Nephron (organoid): ENCODE data around the gene PTTG2.

ENCODE experiments used
- H3K27ac Mint-ChIP-seq, 3 experiments: 2 replicates each; pipeline ENCODE4 v1.8.0; 2020; ENCODE audit warnings: mixed read lengths in 3 of 3, mild to moderate bottlenecking in 2 of 3, moderate library complexity in 1 of 3
- H3K27me3 Mint-ChIP-seq: 2 replicates; pipeline ENCODE4 v1.8.0; 2021; ENCODE audit warnings: low read depth, mild to moderate bottlenecking, moderate library complexity, mixed read lengths
- H3K36me3 Mint-ChIP-seq: 2 replicates; pipeline ENCODE4 v1.8.0; 2020; ENCODE audit warnings: low read depth, mixed read lengths
- H3K4me1 Mint-ChIP-seq: 2 replicates; pipeline ENCODE4 v1.8.0; 2020; ENCODE audit warnings: mixed read lengths
- H3K4me3 Mint-ChIP-seq, 3 experiments: 2 replicates each; pipeline ENCODE4 v1.8.0; 2020; ENCODE audit warnings: mild to moderate bottlenecking in 3 of 3, mixed read lengths in 3 of 3, moderate library complexity in 2 of 3
- H3K9me3 Mint-ChIP-seq: 2 replicates; pipeline ENCODE4 v1.8.0; 2020; ENCODE audit warnings: mixed read lengths
- TF ChIP-seq, protein P1 (sequence below), 3 experiments: fragments of 200-600 bp; sonication (generic); IDR thresholded peaks; one replicate each; pipeline ENCODE4 v1.5.0; 2021; ENCODE audit warnings: antibody characterized with exemption in 3 of 3; ENCODE audit not compliant: unreplicated experiment in 3 of 3

Gene PTTG2

DNA sequence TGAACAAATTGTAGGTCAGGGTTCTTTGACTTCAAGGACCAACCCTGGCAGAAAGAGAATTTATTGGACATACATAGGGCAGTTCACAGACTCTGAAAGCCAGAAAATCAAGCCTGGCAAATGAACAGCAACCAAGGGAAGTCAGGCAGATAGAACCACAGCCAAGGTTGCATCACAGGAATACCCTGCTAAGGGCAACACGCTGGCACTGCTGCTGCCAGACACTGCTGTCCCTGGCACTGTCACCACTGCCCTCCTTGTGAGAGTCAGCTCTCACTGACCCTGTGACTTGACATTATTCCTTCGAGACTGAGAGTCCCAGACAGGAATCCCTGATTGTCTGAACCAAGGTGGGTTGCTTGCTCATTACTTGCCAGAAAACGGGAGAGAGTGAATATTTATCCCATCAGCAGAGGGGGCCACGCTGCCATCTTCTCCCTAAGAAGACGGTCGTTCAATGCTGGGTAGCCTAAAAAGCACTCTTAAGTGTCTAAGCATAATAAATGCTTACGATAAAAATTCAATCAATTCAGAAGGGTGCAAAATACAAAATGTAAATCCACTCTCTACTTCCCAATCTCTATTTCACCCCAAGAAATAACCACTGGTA lies 23.2 kb upstream of the PTTG2 start:
- no peak overlapping the region for H3K27ac Mint-ChIP-seq
- H3K4me3 Mint-ChIP-seq: no peak overlapping the region
- H3K27me3 Mint-ChIP-seq: no peaks in the 10 kb centered on the region
- H3K36me3 Mint-ChIP-seq: no peaks in the 10 kb centered on the region
- H3K9me3 Mint-ChIP-seq: peaks cover 17% of the 10 kb centered on the region
- TF ChIP-seq, protein P1, sequence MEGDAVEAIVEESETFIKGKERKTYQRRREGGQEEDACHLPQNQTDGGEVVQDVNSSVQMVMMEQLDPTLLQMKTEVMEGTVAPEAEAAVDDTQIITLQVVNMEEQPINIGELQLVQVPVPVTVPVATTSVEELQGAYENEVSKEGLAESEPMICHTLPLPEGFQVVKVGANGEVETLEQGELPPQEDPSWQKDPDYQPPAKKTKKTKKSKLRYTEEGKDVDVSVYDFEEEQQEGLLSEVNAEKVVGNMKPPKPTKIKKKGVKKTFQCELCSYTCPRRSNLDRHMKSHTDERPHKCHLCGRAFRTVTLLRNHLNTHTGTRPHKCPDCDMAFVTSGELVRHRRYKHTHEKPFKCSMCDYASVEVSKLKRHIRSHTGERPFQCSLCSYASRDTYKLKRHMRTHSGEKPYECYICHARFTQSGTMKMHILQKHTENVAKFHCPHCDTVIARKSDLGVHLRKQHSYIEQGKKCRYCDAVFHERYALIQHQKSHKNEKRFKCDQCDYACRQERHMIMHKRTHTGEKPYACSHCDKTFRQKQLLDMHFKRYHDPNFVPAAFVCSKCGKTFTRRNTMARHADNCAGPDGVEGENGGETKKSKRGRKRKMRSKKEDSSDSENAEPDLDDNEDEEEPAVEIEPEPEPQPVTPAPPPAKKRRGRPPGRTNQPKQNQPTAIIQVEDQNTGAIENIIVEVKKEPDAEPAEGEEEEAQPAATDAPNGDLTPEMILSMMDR (IDR thresholded peaks at IDR 0.05; ENCODE audit: unreplicated experiment in 3 of 3): no peak
- peaks cover 2% of the 10 kb centered on the region for H3K4me1 Mint-ChIP-seq

GRCh38 chr4:37938208-37938607 lies 22.0 kb upstream of the PTTG2 start:
- TF ChIP-seq, protein P1 (IDR thresholded peaks at IDR 0.05; ENCODE audit: unreplicated experiment in 3 of 3): no peak
- H3K4me3 Mint-ChIP-seq: no peak overlapping the region
- H3K4me1 Mint-ChIP-seq: no peaks in the 10 kb centered on the region
- no peaks in the 10 kb centered on the region for H3K27me3 Mint-ChIP-seq
- peaks cover 17% of the 10 kb centered on the region for H3K9me3 Mint-ChIP-seq
- H3K36me3 Mint-ChIP-seq: no peaks in the 10 kb centered on the region
- H3K27ac Mint-ChIP-seq: no peak overlapping the region

DNA sequence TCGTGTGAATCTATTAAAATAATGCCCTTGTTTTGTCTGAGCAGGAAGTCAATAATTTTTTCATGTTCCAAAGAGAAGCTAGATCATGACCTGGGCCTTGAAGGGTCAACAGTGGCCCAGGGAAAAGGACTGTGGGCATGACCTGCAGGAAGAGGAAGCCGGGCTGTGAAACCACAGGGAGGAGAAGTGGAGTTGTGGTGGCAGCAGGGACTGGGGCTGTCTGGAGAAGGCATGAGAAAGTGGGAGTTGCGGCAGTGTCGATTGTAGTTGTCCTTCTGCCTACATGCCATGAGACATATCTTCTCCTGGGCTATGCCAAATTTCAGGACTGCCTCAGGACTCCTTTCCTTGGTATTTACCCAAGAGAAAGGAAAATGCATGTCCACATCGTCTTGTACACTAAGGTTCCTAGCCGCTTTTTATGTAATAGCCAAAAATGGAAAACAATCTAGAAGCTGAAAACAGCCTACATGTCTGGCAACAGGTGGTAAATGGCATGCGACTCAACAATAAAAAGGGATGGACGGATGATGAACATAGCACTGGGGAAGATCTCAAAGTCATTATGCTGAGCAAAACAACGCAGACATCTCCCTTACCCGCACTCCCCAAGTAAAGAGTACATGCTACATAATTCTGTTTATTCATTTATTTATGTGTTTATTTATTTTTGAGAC lies 13.6 kb upstream of the PTTG2 start:
- peaks cover 36% of the 10 kb centered on the region for H3K4me1 Mint-ChIP-seq
- H3K36me3 Mint-ChIP-seq: no peaks in the 10 kb centered on the region
- peak overlapping the region; percentile 5 to 28 (median 7) for H3K27ac Mint-ChIP-seq
- peak overlapping the region in 1 of 3 experiments; percentile 0 for H3K4me3 Mint-ChIP-seq
- H3K9me3 Mint-ChIP-seq: peaks cover 12% of the 10 kb centered on the region
- H3K27me3 Mint-ChIP-seq: no peaks in the 10 kb centered on the region
- TF ChIP-seq, protein P1 (IDR thresholded peaks at IDR 0.05; ENCODE audit: unreplicated experiment in 3 of 3): no peak

DNA sequence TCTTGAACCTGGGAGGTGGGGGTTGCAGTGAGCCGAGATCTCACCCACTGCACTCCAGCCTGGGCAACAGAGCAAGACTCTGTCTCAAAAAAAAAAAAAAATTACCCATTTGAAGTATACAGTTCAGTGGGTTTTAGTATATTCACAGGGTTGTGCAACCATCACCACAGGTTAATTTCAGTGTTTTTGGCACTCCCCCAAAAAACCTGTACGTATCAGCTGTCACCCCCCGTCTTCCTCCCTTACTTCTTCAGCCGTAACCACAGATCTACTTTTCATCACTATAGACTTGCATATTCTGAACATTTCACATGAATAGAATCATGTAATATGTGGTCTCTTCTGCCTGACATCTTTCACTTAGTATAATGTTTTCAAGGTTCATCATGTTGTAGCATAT lies 11.7 kb upstream of the PTTG2 start:
- peaks cover 47% of the 10 kb centered on the region for H3K4me1 Mint-ChIP-seq
- TF ChIP-seq, protein P1 (IDR thresholded peaks at IDR 0.05; ENCODE audit: unreplicated experiment in 3 of 3): no peak
- H3K27ac Mint-ChIP-seq: no peak overlapping the region
- H3K36me3 Mint-ChIP-seq: no peaks in the 10 kb centered on the region
- peaks cover 4% of the 10 kb centered on the region for H3K9me3 Mint-ChIP-seq
- H3K4me3 Mint-ChIP-seq: no peak overlapping the region
- H3K27me3 Mint-ChIP-seq: no peaks in the 10 kb centered on the region

DNA sequence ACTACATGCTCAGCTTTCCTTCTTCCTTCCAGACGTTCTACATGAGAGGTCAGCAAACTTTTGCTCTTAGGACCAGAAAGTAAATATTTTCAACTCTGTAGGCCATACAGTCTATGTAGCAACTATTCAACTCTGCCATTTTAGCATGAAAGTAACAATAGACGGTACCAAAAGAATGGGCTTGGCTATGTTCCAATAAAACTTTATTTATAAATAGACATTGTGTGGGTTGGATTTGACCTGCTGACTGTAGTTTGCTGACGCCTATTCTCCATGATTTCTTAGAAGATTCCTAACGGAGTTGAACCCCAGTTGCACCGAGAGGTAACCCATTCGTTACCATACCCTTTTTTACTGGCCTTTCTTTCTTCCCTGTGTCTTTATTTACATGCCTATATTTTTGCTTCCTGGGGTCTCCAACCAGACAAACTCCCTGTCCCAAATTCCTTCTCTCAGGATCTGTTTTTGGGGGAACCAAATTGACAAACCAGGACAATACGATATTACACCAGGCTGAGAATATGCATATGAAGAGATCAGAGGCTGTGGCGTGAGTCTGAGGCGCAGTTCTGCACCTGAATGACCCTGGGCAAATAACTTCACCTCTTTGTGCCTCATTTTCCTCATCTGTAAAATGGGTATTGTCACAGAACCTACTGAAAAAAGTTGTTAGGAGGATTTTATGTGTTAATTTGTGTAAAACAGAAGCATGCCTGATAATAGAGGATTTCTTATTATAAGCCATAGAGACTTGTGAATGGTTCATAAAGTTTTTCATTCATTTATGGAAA lies 10.4 kb upstream of the PTTG2 start:
- Mint-ChIP-seq H3K27ac (peak overlapping the region in 1 of 3 experiments; percentile 30), H3K27me3 (no peaks in the 10 kb centered on the region), H3K4me1 (peaks cover 58% of the 10 kb centered on the region), H3K9me3 (peaks cover 3% of the 10 kb centered on the region), H3K4me3 (no peak overlapping the region), H3K36me3 (no peaks in the 10 kb centered on the region)
- TF ChIP-seq, protein P1 (IDR thresholded peaks at IDR 0.05; ENCODE audit: unreplicated experiment in 3 of 3): no peak
